Astrocyte (in vitro differentiated cells and primary cell): Measurements from ENCODE around the gene SPTBN1.

Experiments used
- EZH2 ChIP-seq: IDR thresholded peaks from 2 replicates; pipeline ENCODE4 v1.6.1; 2012; ENCODE audit warnings: mild to moderate bottlenecking, low read length, inconsistent platforms; ENCODE audit not compliant: insufficient read depth
- TF ChIP-seq, protein P1 (sequence below): IDR thresholded peaks from 2 replicates; pipeline ENCODE4 v1.5.1; 2011; ENCODE audit warnings: low read depth, mild to moderate bottlenecking, inconsistent platforms, low read length, moderate library complexity; ENCODE audit not compliant: insufficient read depth

DNA sequence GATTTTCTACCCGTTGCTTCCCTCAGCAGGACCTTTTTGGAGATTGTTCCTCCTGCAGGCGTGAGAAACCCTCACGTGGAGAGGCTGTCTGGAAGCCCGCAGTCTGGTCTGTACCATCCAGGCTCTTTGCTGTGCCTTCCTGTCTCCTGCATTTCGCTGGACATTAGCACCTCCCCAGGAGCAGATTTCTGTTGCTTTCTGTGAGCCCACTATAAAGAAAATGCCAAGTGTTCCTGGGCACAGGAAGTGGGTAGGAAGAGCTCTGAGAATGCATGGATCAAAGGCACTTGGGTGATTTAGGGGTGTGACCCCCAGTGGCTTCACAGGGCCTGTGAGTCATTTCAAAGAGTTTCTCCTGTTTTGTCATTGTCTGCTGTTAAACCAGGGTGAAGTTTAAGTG lies 27.3 kb downstream of the SPTBN1 start:
- TF ChIP-seq, protein P1, sequence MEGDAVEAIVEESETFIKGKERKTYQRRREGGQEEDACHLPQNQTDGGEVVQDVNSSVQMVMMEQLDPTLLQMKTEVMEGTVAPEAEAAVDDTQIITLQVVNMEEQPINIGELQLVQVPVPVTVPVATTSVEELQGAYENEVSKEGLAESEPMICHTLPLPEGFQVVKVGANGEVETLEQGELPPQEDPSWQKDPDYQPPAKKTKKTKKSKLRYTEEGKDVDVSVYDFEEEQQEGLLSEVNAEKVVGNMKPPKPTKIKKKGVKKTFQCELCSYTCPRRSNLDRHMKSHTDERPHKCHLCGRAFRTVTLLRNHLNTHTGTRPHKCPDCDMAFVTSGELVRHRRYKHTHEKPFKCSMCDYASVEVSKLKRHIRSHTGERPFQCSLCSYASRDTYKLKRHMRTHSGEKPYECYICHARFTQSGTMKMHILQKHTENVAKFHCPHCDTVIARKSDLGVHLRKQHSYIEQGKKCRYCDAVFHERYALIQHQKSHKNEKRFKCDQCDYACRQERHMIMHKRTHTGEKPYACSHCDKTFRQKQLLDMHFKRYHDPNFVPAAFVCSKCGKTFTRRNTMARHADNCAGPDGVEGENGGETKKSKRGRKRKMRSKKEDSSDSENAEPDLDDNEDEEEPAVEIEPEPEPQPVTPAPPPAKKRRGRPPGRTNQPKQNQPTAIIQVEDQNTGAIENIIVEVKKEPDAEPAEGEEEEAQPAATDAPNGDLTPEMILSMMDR = no peak
- no peak for TF ChIP-seq EZH2
